NCI-H345 (cell line): Measurements from ENCODE around the gene DNAJC4.

Experiments used
- DNase-seq: peaks from one replicate; lab custom pipeline; 2025; lab: John Stamatoyannopoulos, UW

Gene DNAJC4, protein sequence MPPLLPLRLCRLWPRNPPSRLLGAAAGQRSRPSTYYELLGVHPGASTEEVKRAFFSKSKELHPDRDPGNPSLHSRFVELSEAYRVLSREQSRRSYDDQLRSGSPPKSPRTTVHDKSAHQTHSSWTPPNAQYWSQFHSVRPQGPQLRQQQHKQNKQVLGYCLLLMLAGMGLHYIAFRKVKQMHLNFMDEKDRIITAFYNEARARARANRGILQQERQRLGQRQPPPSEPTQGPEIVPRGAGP

DNA sequence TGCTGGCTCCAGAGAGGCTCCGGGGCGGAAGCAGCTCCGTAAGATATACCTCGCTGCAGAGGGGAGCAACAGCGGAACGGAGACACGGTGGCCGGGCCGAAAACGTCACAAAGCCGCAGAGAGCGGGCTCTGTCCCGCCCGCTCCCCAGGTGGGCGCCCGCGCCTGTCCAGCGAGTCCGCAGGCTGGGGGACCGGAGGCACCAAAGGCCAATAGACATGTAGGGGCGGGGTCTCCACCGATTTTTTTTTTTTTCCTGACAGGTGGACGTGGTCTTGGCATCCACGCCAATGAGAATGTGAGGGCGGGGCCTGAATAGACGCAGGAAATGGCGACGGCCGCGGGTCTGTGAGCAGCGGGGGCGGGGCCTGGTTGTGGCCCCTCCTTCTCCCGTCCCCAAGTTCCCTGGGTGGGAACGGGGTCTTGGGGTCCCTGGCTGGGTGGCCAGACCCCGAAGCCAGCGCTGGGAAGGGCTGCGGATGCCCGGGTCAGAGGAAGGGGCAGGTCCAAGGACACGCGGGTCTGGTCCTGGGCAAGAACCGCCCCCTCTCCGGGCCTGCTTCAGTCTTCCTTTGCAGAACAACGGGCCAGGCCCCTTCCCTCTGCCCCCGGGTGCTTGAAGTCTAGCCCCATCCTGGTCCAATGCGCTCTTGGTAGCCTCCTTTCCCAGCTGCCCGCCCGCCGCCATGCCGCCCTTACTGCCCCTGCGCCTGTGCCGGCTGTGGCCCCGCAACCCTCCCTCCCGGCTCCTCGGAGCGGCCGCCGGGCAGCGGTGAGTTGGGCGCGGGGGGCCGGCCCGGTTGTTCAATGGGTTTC, at the start of gene DNAJC4:
TSS of gene DNAJC4 (plus strand) at position 378 of the 814 bp plus-strand sequence. CDS start at position 685, 307 bp downstream.
- peak; percentile 97 for DNase-seq

DNA sequence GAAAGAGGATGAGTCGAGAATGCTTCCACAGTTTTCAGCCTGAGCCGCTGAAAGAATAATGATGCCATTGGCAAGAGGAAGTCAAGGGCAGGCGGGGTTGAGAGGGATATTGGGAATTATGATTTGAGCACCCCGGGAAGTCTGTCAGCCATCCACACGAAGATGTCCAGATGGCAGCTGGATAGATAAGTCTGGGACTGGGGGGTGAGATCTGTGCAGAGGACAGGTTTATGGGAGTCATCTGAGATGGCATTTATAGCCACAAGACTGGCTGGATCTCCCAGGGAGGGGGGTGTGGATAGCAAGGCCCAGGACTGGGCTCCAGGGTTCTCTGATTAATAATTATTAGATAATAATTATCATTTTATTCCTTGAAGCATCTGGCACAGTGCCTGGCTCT, 49.5 kb upstream of the DNAJC4 start:
- DNase-seq, result no peak

DNA sequence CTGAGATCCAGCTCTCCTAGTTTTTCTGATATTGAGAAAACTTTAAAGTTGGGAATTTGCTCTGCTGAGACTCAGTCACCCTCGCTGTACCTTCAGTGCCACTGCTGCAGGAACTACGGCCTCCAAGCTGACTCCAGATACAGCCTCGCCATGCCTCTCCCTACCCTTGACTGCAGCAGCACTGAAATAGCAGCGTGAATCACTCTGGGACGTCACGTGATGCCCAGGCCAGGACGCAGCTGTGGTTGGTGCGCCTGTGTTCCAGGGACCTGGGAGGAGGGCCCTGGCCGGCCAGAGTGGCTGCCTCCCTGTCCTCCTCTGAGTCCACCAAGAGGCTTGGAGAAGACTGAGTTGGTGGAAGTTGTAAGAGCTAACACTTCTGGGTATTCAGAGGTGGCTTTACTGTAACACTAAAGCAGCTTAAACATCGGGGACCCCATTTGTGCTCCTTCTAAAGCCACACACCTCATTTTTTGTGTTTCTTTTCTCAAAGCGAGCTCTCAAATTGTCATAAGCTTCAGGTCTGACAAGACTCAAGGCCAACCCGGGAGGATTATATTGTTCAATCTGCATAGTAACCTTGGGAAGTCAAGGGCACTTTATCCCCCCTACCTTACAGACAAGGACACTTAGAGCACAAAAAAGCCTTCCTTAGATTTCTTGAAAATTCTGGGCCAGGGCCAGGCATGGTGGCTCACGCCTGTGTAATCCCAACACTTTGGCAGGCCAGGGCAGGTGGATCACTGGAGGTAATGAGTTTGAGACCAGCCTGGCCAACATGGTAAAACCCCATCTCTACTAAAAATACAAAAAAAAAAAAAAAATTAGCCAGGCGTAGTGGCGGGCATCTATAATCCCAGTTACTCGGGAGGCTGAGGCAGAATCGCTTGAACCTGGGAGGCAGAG, 48.6 kb upstream of the DNAJC4 start:
- peak; percentile 73 for DNase-seq

DNA sequence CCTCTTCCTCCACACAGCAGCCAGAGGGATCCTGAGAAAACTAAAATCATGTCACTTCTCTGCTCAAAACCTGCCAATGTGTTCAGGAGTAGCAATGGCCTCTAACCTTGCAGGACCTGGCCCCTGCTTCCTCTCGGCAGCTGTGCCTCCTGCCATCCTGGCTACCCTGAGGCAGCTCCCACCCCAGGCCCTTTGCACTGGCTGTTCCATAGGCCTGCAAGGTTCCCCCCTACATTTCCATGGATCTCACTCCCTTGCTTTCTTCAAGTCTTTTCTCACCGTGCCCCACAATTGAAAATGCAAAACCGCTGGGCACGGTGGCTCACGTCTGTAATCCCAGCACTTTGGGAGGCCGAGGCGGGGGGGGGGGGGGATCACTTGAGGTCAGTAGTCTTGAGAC, 46.5 kb upstream of the DNAJC4 start:
- DNase-seq, result no peak

DNA sequence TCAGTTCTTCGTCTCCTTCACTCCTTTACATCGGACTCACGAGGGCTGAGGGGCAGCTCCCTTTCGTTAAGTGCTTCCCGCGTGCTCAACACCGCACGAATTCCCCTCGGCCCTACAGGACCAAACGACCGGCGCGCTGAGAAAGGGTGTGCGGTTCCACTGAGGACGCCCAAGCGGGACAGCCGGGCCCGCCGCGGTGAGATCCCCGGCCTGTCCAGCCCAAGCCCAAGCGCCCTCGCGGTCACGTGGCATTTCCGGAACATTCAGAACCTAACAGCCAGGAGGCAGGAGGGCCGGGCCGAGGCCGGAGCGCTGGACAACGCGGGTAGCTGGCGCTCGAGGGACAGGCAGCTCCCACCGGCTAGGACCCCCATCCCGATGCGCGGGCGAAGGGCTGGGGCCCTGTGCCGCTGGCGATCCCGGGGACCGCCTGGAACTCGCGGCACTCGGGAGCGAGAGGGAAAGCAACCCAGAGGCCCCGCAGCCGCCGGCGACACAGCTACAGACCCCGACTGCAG, 45.1 kb upstream of the DNAJC4 start:
- no peak for DNase-seq

DNA sequence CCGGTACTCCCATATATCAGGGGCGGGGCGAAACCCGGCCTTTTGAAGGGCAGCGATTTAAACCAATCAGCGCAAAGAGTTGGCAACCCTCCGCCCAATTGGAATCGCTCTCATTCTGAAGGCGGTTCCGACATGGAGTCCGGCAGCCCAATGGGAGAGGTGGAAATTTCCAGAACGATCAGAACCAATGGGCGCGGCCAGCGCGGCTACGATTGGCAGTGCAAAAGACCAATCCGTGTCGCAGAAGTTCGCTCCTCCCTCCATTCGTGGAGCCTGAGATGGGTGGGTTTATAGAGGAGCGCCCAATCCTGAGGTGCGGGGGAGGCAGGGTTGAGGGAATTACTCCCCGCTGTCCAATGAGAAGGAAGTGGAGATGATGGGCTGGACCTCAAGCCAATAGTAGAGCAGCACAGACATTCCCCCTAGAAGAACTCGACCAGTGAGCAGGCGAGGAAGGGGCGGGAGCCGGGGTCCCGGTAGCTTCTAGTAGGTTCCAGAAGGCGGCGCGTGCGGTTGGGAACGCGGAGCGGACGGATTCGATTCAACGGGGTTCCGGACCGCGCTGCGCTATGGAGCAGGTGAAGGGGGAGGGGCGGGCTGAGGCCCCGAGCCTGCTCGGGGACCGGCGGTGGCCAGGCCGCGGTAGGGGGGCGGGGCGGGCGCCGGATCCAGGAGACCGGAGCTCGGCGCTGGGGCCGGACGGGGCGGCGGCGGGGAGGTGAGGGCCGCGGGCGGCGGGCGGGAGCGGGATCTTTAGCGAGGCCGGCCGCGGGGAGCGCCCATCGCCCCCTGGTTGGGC, 44.5 kb upstream of the DNAJC4 start, which contains the start of gene STIP1:
TSS of gene STIP1 (plus strand) at position 479 of the 799 bp plus-strand sequence. CDS start at position 570, 91 bp downstream.
- peak; percentile 100 for DNase-seq

DNA sequence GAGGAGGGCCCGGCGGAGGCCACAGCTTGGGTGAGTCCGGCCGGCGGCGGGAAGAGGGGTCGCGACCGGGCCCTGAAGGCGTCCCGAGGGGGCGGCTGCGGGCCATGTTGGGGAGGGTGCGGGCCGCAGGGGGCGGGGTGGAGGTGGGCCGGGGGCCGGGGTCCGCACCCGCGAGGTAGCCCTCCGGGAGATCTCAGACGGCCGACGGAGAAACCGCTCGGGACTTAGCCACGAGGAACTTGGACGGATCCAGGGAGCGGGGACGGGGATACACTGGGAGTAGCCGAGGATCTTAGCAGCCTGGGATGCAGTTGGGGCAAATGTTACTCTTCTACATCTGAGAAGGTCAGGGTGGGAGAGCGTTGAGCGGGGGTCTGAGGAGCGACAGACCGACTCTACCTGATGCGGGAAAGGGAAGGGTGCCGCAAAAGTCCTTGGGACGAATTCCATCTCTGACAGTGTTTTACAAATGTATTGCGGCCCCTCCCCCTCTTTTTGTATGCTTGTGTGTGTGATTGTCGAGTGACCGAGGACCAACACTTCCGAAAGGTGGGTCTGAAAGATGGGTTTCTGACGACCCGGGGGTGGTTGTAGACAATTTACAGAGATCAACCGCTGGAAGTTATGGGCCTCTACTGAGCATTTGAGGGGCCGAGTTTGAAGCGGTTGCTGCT, 43.7 kb upstream of the DNAJC4 start:
- peak; percentile 40 for DNase-seq

DNA sequence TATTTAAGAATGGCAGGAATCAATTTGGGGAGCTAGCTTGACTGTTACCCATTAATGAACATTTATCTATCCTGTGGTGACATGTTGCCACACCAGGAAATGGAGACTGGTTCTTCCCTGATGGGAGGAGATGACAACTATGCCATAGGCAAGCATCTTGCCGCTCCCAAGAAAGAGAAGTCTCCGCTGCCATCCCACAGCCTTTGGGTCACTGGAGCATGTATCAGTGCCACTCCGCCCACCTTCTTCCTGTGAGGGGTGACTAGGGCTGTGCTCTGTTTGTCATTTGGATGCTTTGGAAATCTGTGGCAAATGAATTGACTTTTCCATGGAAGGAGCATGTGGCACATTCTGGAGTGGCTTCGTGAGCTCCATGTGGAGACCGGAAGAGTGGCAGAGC, 37.9 kb upstream of the DNAJC4 start:
- DNase-seq, result no peak

DNA sequence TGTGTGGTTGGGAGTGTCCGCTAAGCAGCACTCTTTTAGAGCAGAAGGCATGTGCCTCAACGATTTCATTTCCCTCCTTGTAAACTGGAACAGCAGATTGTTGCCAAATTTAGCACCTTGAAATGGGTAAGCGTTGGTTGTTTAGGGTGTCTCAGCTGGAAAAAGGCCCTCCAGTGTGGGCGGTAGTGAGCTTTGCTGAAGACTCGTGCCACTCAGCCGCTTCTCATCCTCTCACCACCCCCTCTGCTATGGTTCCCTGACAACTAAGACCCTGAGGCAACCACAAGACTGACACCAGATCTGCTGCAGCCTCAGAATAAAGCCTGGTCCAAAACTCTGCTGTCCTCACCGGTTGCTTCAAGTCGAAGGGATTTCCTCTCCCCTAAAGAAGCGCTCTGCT, 33.7 kb upstream of the DNAJC4 start:
- no peak for DNase-seq

DNA sequence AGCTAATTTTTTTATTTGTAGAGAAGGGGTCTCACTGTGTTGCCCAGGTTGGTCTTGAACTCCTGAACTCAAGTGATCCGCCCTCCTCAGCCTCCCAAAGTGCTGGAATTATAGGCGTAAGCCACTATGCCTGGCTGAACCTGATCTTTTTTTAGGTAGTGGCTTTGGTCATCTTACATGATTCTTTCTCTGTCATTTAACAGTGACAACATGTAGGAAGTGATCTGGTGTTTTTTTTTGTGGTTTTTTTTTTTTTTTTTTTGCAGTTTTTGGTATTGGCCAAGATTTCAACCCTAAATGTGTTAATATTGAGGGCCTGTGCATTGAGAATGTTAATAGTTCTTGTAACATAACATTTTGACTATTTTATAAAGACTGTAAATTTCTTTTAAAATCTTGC, 31.8 kb upstream of the DNAJC4 start:
- no peak for DNase-seq

DNA sequence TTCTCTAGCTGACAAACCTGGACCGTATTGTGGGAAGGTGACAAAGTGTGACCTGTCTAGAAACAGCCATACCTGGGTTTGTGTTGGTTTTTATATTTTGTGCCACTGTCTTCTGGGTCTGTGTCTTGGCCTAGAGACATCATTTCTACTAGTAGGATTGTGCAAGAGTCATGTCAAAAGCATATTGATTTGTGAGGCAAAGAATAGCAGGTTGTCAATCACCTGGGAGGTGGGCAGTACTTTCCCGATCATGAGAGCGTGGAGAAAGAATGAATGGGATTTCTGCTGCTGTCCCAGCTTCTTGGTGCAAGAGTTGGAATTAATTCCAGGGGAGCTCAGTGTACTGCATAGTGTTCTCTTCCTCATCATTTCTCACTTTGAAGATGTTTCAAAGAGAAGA, 28.8 kb upstream of the DNAJC4 start:
- no peak for DNase-seq

DNA sequence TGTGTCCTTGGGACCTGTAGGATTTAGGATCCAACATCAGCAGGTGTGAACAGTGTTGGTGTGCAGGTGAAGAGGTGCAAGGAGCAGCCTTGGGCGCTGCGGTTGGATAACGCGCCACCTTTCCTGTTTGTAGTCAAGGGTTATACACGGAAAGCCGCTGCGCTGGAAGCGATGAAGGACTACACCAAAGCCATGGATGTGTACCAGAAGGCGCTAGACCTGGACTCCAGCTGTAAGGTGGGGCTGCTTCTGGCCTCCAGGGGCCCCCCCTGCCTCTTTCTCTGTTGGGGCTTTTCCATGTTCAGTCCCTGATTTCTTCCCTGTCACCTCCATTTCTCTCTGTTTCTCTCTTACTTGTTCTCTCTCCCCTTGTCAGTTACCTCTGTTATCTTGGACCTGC, 27.4 kb upstream of the DNAJC4 start:
- DNase-seq, result no peak

DNA sequence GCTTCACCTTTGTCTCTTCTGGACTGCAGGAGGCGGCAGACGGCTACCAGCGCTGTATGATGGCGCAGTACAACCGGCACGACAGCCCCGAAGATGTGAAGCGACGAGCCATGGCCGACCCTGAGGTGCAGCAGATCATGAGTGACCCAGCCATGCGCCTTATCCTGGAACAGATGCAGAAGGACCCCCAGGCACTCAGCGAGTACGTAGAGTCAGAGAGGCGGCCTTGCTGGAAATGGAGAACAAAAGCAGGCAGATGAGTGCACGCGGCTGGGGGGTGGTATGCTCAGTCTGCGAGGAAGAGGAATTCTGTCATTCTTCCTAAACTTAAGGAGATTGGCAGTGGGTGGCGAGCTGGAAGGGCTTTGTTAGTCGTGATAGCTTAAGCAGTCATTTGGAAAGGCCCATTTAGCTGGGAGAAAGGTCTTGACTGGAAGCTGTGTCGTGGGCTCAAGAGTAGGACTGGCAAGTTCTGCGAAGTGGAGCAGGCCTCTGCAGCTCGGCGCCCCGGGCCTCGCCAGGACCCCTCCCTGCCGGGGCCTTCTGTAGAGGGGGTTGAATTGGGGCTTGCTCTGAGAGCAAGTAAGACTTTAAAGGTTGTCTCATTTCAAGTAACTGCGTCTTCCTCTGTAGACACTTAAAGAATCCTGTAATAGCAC, 26.8 kb upstream of the DNAJC4 start:
- no peak for DNase-seq

DNA sequence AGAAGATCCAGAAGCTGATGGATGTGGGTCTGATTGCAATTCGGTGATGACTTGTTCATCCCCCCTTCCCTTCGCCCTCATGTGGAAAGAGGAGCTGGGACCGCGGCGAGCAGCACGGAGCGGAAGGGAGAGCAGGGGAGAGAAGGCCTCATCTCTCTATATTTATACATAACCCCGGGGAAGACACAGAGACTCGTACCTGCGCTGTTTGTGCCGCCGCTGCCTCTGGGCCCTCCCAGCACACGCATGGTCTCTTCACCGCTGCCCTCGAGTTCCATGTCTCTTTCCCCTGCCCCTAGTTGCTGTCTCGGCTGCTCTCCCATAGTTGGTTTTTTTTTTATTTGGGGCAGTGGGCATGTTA, 26.3 kb upstream of the DNAJC4 start:
- DNase-seq, result no peak

DNA sequence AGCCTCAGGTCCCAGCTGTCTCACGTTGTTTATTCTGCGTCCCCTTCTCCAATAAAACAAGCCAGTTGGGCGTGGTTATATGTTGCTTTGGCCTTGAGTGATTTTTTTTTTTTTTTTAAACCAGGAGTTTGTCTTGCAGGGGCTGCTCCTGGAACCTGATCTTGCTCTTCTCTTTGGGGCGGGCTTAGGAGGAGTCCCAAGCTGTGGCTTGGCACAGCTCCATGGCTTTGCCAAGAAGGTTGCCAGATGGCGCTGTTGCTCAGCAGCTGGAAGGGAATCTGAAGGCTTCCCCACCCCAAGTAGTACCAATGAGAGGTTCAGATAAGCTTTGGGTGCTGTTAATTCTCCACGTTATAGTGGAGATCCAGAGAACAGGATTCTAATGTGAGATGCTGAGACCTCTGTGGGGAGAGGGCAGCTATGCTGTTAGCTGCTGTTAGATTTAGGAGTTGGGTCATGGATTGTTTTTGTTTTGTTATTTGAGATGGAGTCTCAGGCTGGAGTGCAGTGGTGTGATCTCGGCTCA, 25.8 kb upstream of the DNAJC4 start:
- peak; percentile 69 for DNase-seq

DNA sequence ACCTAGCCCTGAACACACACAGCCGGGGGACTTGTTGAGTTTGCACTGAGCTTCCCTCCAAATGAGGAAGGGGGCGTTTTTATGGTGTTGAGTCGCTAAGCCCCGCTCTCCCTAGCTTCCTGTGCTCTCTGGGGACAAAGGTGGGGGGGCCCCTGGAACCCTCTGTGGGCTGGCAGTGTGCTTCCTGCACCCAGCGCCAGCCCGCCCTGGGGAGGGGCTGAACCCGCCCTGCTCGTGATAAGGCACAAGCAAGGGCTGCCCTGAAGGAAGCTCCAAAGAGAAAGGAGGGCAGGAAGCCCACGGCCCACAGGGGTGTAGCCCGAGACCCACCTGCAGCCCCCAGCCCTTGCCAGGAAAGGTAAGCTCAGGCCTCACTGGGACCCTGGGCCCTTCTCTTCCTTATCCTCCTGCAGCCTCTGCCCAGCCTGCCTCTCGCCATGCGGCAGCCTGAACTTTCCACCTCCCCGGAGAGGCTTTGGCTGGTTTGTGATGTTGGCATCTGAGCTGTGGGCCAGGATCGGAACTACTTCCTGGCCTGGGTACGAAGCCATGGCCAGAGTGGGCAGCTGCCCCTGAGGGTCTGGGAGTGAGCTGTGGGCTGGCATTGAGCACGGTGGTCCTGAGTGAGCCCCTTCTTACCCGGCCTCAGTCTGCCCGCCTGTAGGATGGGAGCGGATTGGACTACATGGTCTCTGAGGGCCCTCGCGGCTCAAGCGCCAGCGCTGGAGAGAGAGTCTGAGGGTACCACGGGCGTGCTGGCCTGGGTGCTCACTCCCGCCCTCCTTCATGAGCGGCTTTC, 23.7 kb upstream of the DNAJC4 start, which contains the start of gene FERMT3:
TSS of gene FERMT3 (plus strand) at position 265 of the 799 bp plus-strand sequence. CDS start 644 bp downstream, outside the sequence.
- no peak for DNase-seq

DNA sequence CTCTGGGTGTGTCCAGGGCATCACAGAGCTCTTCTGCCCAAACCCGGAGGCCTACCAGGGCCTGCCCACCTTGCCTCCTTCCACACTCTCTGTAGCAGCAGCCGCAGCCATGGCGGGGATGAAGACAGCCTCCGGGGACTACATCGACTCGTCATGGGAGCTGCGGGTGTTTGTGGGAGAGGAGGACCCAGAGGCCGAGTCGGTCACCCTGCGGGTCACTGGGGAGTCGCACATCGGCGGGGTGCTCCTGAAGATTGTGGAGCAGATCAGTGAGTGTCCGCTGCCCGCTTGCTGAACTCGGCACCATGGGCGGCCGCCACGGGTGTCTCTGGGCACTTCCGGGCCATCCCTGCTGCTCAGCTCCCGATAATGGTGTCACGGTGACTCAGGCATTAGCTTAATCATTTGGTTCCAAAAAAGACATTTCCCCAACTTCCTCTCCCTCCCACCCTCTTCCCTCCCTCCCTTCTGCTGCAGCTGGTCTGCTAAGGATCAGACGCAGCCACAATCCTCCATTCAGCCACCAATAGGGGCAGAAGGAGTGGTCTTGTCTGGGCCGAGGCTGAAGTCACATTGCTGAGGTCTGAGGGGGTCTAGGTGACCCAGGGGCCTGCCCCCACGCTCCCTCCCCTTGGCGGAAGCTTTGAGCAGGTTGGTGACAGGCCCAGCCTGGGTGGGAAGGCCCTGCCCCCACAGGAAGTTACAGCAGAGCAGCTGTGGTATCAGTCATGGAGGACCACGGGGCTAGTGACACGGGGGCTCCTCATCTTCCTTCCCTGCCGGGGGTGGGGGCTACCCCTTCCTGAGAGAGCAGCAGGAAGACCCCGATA, 22.9 kb upstream of the DNAJC4 start:
- DNase-seq, result no peak
